ENCODE measurements around the gene FBLN7. TPM values are rescaled to one million over a fixed set of nuclear protein-coding genes. Genes with fewer than 3 reads are reported as not detected.

The FBLN7 gene
- total RNA-seq: 3.9 and 4.1 TPM in 2 replicates
- long read RNA-seq: 0 reads

GRCh38 chr2:112138159-112139032 is at the start of gene FBLN7:
FBLN7 (plus strand) TSS chr2:112138385; CDS start chr2:112138656, 271 bp downstream.
- Mint-ChIP-seq H3K36me3 (ENCODE audit: unreplicated experiment) (no peaks in the 10 kb centered on the region), H3K27ac (ENCODE audit: unreplicated experiment) (no peak within 1 kb of the TSS), H3K9me3 (ENCODE audit: unreplicated experiment) (peaks cover 3% of the 10 kb centered on the region), H3K4me1 (ENCODE audit: unreplicated experiment) (peaks cover 6% of the 10 kb centered on the region), H3K4me3 (ENCODE audit: unreplicated experiment) (peak within 1 kb of the TSS; percentile 76), H3K27me3 (ENCODE audit: unreplicated experiment) (no peaks in the 10 kb centered on the region)
- no peak for TF ChIP-seq CTCF (IDR thresholded peaks at IDR 0.05)
- DNase-seq (ENCODE audit: extremely low spot score, unreplicated experiment): peak; percentile 84

- H3K36me3 Mint-ChIP-seq (ENCODE audit: unreplicated experiment): peaks cover 64% of the 10 kb centered on the region
- no peaks in the 10 kb centered on the region for H3K27me3 Mint-ChIP-seq (ENCODE audit: unreplicated experiment)
- no peak overlapping the region for H3K4me3 Mint-ChIP-seq (ENCODE audit: unreplicated experiment)
- TF ChIP-seq CTCF (IDR thresholded peaks at IDR 0.05): no peak
- peaks cover 20% of the 10 kb centered on the region for H3K4me1 Mint-ChIP-seq (ENCODE audit: unreplicated experiment)
- no peak overlapping the region for H3K27ac Mint-ChIP-seq (ENCODE audit: unreplicated experiment)
- no peak for DNase-seq (ENCODE audit: extremely low spot score, unreplicated experiment)
- no peaks in the 10 kb centered on the region for H3K9me3 Mint-ChIP-seq (ENCODE audit: unreplicated experiment)
These were observed 48.8 kb upstream of the FBLN7 start for GRCh38 chr2:112089375-112089774.

GRCh38 chr2:112092286-112093041 is 45.7 kb upstream of the FBLN7 start:
- Mint-ChIP-seq H3K4me1 (ENCODE audit: unreplicated experiment) (peaks cover 33% of the 10 kb centered on the region), H3K9me3 (ENCODE audit: unreplicated experiment) (no peaks in the 10 kb centered on the region), H3K27ac (ENCODE audit: unreplicated experiment) (peak overlapping the region; percentile 62), H3K27me3 (ENCODE audit: unreplicated experiment) (no peaks in the 10 kb centered on the region), H3K36me3 (ENCODE audit: unreplicated experiment) (peaks cover 47% of the 10 kb centered on the region), H3K4me3 (ENCODE audit: unreplicated experiment) (no peak overlapping the region)
- DNase-seq (ENCODE audit: extremely low spot score, unreplicated experiment): no peak
- no peak for TF ChIP-seq CTCF (IDR thresholded peaks at IDR 0.05)

GRCh38 chr2:112093216-112093615 is 45.0 kb upstream of the FBLN7 start:
- H3K36me3 Mint-ChIP-seq (ENCODE audit: unreplicated experiment): peaks cover 46% of the 10 kb centered on the region
- TF ChIP-seq CTCF (IDR thresholded peaks at IDR 0.05): no peak
- H3K4me3 Mint-ChIP-seq (ENCODE audit: unreplicated experiment): no peak overlapping the region
- H3K27ac Mint-ChIP-seq (ENCODE audit: unreplicated experiment): peak overlapping the region; percentile 28
- H3K4me1 Mint-ChIP-seq (ENCODE audit: unreplicated experiment): peaks cover 33% of the 10 kb centered on the region
- no peaks in the 10 kb centered on the region for H3K9me3 Mint-ChIP-seq (ENCODE audit: unreplicated experiment)
- H3K27me3 Mint-ChIP-seq (ENCODE audit: unreplicated experiment): no peaks in the 10 kb centered on the region
- no peak for DNase-seq (ENCODE audit: extremely low spot score, unreplicated experiment)

GRCh38 chr2:112095681-112096080 is 42.5 kb upstream of the FBLN7 start:
- H3K36me3 Mint-ChIP-seq (ENCODE audit: unreplicated experiment): peaks cover 43% of the 10 kb centered on the region
- H3K4me3 Mint-ChIP-seq (ENCODE audit: unreplicated experiment): no peak overlapping the region
- H3K27me3 Mint-ChIP-seq (ENCODE audit: unreplicated experiment): no peaks in the 10 kb centered on the region
- H3K4me1 Mint-ChIP-seq (ENCODE audit: unreplicated experiment): peaks cover 33% of the 10 kb centered on the region
- TF ChIP-seq CTCF (IDR thresholded peaks at IDR 0.05): no peak
- H3K27ac Mint-ChIP-seq (ENCODE audit: unreplicated experiment): no peak overlapping the region
- H3K9me3 Mint-ChIP-seq (ENCODE audit: unreplicated experiment): no peaks in the 10 kb centered on the region
- no peak for DNase-seq (ENCODE audit: extremely low spot score, unreplicated experiment)
